ENCODE measurements around the gene TMEM209.

Gene TMEM209

GRCh38 chr7:130180571-130181262 lies 24.5 kb downstream of the TMEM209 start:
- DNase-seq (ENCODE audit: low read depth) = no peak
- TF ChIP-seq CTCF (IDR thresholded peaks at IDR 0.05; ENCODE audit: control insufficient read depth, extremely low read depth, insufficient read depth) = no peak

GRCh38 chr7:130179631-130180030 lies 25.6 kb downstream of the TMEM209 start:
- H3K4me3 ChIP-seq (ENCODE audit: low read depth, low read length) = no peak overlapping the region
- no peak for DNase-seq (ENCODE audit: low read depth)
- no peak for TF ChIP-seq CTCF (IDR thresholded peaks at IDR 0.05; ENCODE audit: control insufficient read depth, extremely low read depth, insufficient read depth)

More at GRCh38 chr7:130180571-130181262, 24.5 kb downstream of the TMEM209 start:
- H3K4me3 ChIP-seq (ENCODE audit: low read depth, low read length) = no peak overlapping the region

- no peak for TF ChIP-seq CTCF (IDR thresholded peaks at IDR 0.05; ENCODE audit: control insufficient read depth, extremely low read depth, insufficient read depth)
- DNase-seq (ENCODE audit: low read depth) = no peak
These were observed 27.0 kb downstream of the TMEM209 start for GRCh38 chr7:130178251-130178650.

GRCh38 chr7:130174237-130174959 lies 30.8 kb downstream of the TMEM209 start:
- no peak for TF ChIP-seq CTCF (IDR thresholded peaks at IDR 0.05; ENCODE audit: control insufficient read depth, extremely low read depth, insufficient read depth)
- no peak overlapping the region for H3K4me3 ChIP-seq (ENCODE audit: low read depth, low read length)
- no peak for DNase-seq (ENCODE audit: low read depth)

More at GRCh38 chr7:130178251-130178650, 27.0 kb downstream of the TMEM209 start:
- no peak overlapping the region for H3K4me3 ChIP-seq (ENCODE audit: low read depth, low read length)

- DNase-seq (ENCODE audit: low read depth) = no peak
- no peak overlapping the region for H3K4me3 ChIP-seq (ENCODE audit: low read depth, low read length)
- TF ChIP-seq CTCF (IDR thresholded peaks at IDR 0.05; ENCODE audit: control insufficient read depth, extremely low read depth, insufficient read depth) = no peak
These were observed 43.0 kb downstream of the TMEM209 start for GRCh38 chr7:130162196-130162595.

- DNase-seq (ENCODE audit: low read depth) = no peak
- TF ChIP-seq CTCF (IDR thresholded peaks at IDR 0.05; ENCODE audit: control insufficient read depth, extremely low read depth, insufficient read depth) = no peak
- H3K4me3 ChIP-seq (ENCODE audit: low read depth, low read length) = no peak overlapping the region
These were observed 44.8 kb downstream of the TMEM209 start for GRCh38 chr7:130160455-130160854.

All from LNCaP clone FGC (cell line).